HEK293T (cell line): ENCODE results near the gene HOXC11.

ENCODE experiments used
- BHLHE40 ChIP-seq: fragments of 450-650 bp; IDR thresholded peaks from 2 replicates; pipeline ENCODE4 v1.6.1; 2016; ENCODE audit warnings: mild to moderate bottlenecking, moderate library complexity, borderline replicate concordance
- SP1 ChIP-seq: fragments of 450-650 bp; IDR thresholded peaks from 2 replicates; pipeline ENCODE4 v1.6.1; 2017

DNA sequence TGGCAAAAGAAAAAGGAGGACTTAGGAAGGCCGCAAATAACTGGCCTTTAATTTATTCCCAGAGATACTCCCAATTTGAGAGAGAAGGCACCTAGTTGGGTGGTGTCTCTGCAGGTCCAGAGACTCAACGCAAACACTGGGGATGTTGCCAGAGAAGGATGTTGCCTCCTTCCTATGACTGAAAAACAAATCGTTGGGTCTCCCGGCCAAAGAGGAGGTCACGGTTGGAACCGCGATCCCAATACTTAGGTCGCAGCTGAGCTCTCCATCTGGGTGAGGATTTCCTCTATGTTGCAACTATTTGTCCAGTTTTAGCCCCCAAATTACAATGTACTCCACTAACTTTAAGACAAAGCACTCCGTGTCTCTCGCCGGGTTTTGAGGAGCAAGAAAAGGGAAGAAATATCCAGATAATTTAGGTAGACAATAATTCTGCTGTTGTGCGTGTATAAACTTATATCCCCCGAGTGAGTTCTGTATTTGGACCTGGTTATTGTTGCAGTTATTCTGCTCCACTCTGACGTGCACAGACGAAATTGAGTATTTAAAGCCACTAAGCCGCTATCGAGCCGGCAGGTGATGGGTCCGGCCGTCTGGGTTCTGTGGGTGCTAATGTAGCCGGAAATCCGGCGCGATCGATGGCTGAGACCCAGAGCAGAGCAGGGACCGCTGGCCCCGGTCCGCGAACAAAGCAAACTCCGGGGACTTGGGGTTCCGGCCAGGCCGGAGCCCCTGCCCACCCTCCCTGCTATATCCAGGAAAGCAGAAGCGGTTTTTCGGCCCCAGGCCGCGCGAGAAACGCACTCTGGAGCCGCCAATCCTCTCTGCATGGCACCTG lies 12.5 kb upstream of the HOXC11 start:
- TF ChIP-seq BHLHE40 (no peak), SP1 (no peak)
